Measurements from ENCODE around the gene SLC25A47. TPM values are rescaled to one million over a fixed set of nuclear protein-coding genes. Genes with fewer than 3 reads are reported as not detected.
A peak's percentile ranks its signal among the peaks of the same experiment; 100 is the strongest.

Gene SLC25A47
- total RNA-seq, 1 donor: not detected

- peak overlapping the region; percentile 41 for H3K4me3 ChIP-seq (ENCODE audit: low read depth, low read length)
- DNase-seq (ENCODE audit: low read depth): no peak
- TF ChIP-seq CTCF (IDR thresholded peaks at IDR 0.05; ENCODE audit: insufficient read depth, low read length): no peak
These were observed 48.6 kb downstream of the SLC25A47 start for GRCh38 chr14:100371773-100372172.

- DNase-seq (ENCODE audit: low read depth): peak; percentile 36
- H3K4me3 ChIP-seq (ENCODE audit: low read depth, low read length): peak overlapping the region; percentile 98
- TF ChIP-seq CTCF (IDR thresholded peaks at IDR 0.05; ENCODE audit: insufficient read depth, low read length): no peak
These were observed 49.4 kb downstream of the SLC25A47 start for GRCh38 chr14:100372357-100373048.

GRCh38 chr14:100374270-100374669 lies 51.1 kb downstream of the SLC25A47 start:
- peak overlapping the region; percentile 98 for H3K4me3 ChIP-seq (ENCODE audit: low read depth, low read length)
- no peak for TF ChIP-seq CTCF (IDR thresholded peaks at IDR 0.05; ENCODE audit: insufficient read depth, low read length)
- DNase-seq (ENCODE audit: low read depth): no peak

- DNase-seq (ENCODE audit: low read depth): no peak
- peak overlapping the region; percentile 98 for H3K4me3 ChIP-seq (ENCODE audit: low read depth, low read length)
- no peak for TF ChIP-seq CTCF (IDR thresholded peaks at IDR 0.05; ENCODE audit: insufficient read depth, low read length)
These were observed 51.7 kb downstream of the SLC25A47 start for GRCh38 chr14:100374876-100375265.

- peak overlapping the region; percentile 98 for H3K4me3 ChIP-seq (ENCODE audit: low read depth, low read length)
- DNase-seq (ENCODE audit: low read depth): peak; percentile 100
- no peak for TF ChIP-seq CTCF (IDR thresholded peaks at IDR 0.05; ENCODE audit: insufficient read depth, low read length)
These were observed 52.3 kb downstream of the SLC25A47 start for GRCh38 chr14:100375266-100375962.

- no peak for TF ChIP-seq CTCF (IDR thresholded peaks at IDR 0.05; ENCODE audit: insufficient read depth, low read length)
- H3K4me3 ChIP-seq (ENCODE audit: low read depth, low read length): peak within 1 kb of the TSS; percentile 98
- peak; percentile 97 for DNase-seq (ENCODE audit: low read depth)
These were observed 53.0 kb downstream of the SLC25A47 start, which contains the start of gene WDR25 for GRCh38 chr14:100375963-100376735. WDR25 (plus strand) TSS chr14:100376485.
